DND-41 (cell line): Measurements from ENCODE around the gene SGMS1.

Source experiments
- ATAC-seq: fragments of 200-7000 bp; cut with Tn5 transposase; 3 replicates; pipeline ENCODE4 v1.9.1; 2021; ENCODE audit warnings: low read depth; ENCODE audit not compliant: insufficient read depth
- DNase-seq: peaks from one replicate; pipeline ENCODE4 v3.0.0-alpha.2; 2020
- H2AFZ ChIP-seq: 2 replicates; pipeline ENCODE4 v1.6.0; 2012; ENCODE audit warnings: low read depth, low read length
- H3K27ac ChIP-seq: 2 replicates; pipeline ENCODE4 v1.5.1; 2012; ENCODE audit warnings: low read length, inconsistent platforms
- H3K27me3 ChIP-seq: fragments of 200-600 bp; sonication (generic); 2 replicates; pipeline ENCODE4 v1.6.0; 2012; ENCODE audit warnings: low read length, mild to moderate bottlenecking, inconsistent platforms; ENCODE audit not compliant: insufficient read depth, poor library complexity
- H3K36me3 ChIP-seq: 2 replicates; pipeline ENCODE4 v1.5.1; 2012; ENCODE audit warnings: low read length, inconsistent platforms; ENCODE audit not compliant: insufficient read depth
- H3K4me1 ChIP-seq: 2 replicates; pipeline ENCODE4 v1.5.1; 2012; ENCODE audit warnings: mild to moderate bottlenecking, low read length; ENCODE audit not compliant: insufficient read depth
- H3K4me2 ChIP-seq: 2 replicates; pipeline ENCODE4 v1.6.0; 2012; ENCODE audit warnings: mild to moderate bottlenecking, moderate library complexity, low read length, inconsistent platforms; ENCODE audit not compliant: insufficient read depth
- H3K4me3 ChIP-seq, 2 experiments: fragments of 200-600 bp in 1 of 2; shearing (Covaris generic) in 1 of 2; 2 replicates each; pipeline ENCODE4 v1.5.1; 2012 to 2016; ENCODE audit warnings: inconsistent platforms in 2 of 2, low read length in 2 of 2, mild to moderate bottlenecking in 2 of 2, low read depth in 1 of 2, moderate library complexity in 1 of 2
- H3K79me2 ChIP-seq: 2 replicates; pipeline ENCODE4 v1.6.0; 2012; ENCODE audit warnings: low read length, inconsistent platforms; ENCODE audit not compliant: insufficient read depth
- H3K9ac ChIP-seq: 2 replicates; pipeline ENCODE4 v1.6.0; 2012; ENCODE audit warnings: low read depth, mild to moderate bottlenecking, inconsistent platforms, low read length, moderate library complexity
- H3K9me3 ChIP-seq: 2 replicates; pipeline ENCODE4 v1.5.1; 2012; ENCODE audit warnings: low read length, moderate library complexity, mild to moderate bottlenecking, inconsistent platforms; ENCODE audit not compliant: insufficient read depth, severe bottlenecking
- H4K20me1 ChIP-seq: 2 replicates; pipeline ENCODE4 v1.6.0; 2012; ENCODE audit warnings: low read length; ENCODE audit not compliant: insufficient read depth
- CTCF ChIP-seq: IDR thresholded peaks from 2 replicates; pipeline ENCODE4 v1.5.1; 2012; ENCODE audit warnings: borderline replicate concordance, low read length, moderate library complexity, mild to moderate bottlenecking; ENCODE audit not compliant: poor library complexity, severe bottlenecking; ENCODE audit errors: extremely low read depth
- EZH2 ChIP-seq: IDR thresholded peaks from 3 replicates; pipeline ENCODE4 v1.6.1; 2012; ENCODE audit warnings: borderline replicate concordance, low read depth, mild to moderate bottlenecking, moderate library complexity, low read length, inconsistent platforms; ENCODE audit not compliant: severe bottlenecking

Gene SGMS1

GRCh38 chr10:50421026-50421719, 202.6 kb downstream of the SGMS1 start:
- H3K27ac ChIP-seq = no peak overlapping the region
- H3K4me2 ChIP-seq = no peak overlapping the region
- no peaks in the 10 kb centered on the region for H3K4me1 ChIP-seq
- no peaks in the 10 kb centered on the region for H4K20me1 ChIP-seq
- H3K9ac ChIP-seq = no peak overlapping the region
- no peaks in the 10 kb centered on the region for H3K79me2 ChIP-seq
- DNase-seq (peak; percentile 9), ATAC-seq (no peak)
- H2AFZ ChIP-seq = no peak overlapping the region
- no peaks in the 10 kb centered on the region for H3K9me3 ChIP-seq
- no peak for TF ChIP-seq EZH2
- peak; percentile 56 for TF ChIP-seq CTCF
- H3K36me3 ChIP-seq = no peaks in the 10 kb centered on the region
- no peaks in the 10 kb centered on the region for H3K27me3 ChIP-seq
- H3K4me3 ChIP-seq = no peak overlapping the region

GRCh38 chr10:50420196-50420595, 203.6 kb downstream of the SGMS1 start:
- no peak for ATAC-seq
- no peaks in the 10 kb centered on the region for H3K9me3 ChIP-seq
- H3K9ac ChIP-seq = no peak overlapping the region
- H2AFZ ChIP-seq = no peak overlapping the region
- H3K27ac ChIP-seq = no peak overlapping the region
- TF ChIP-seq EZH2 = no peak
- H3K4me2 ChIP-seq = no peak overlapping the region
- no peaks in the 10 kb centered on the region for H4K20me1 ChIP-seq
- DNase-seq = no peak
- no peaks in the 10 kb centered on the region for H3K79me2 ChIP-seq
- no peaks in the 10 kb centered on the region for H3K27me3 ChIP-seq
- no peaks in the 10 kb centered on the region for H3K4me1 ChIP-seq
- no peaks in the 10 kb centered on the region for H3K36me3 ChIP-seq
- no peak overlapping the region for H3K4me3 ChIP-seq

- DNase-seq (no peak), ATAC-seq (no peak)
- Histone ChIP-seq H3K4me1 (no peaks in the 10 kb centered on the region), H3K79me2 (no peaks in the 10 kb centered on the region), H3K4me3 (no peak overlapping the region), H3K4me2 (no peak overlapping the region), H2AFZ (no peak overlapping the region), H3K9ac (no peak overlapping the region), H3K27me3 (no peaks in the 10 kb centered on the region), H3K9me3 (no peaks in the 10 kb centered on the region), H3K36me3 (no peaks in the 10 kb centered on the region), H3K27ac (no peak overlapping the region), H4K20me1 (no peaks in the 10 kb centered on the region)
- TF ChIP-seq CTCF (no peak), EZH2 (no peak)
Observed at GRCh38 chr10:50419756-50420155, 204.0 kb downstream of the SGMS1 start.

- Histone ChIP-seq H3K4me2 (no peak overlapping the region), H3K27ac (no peak overlapping the region), H3K36me3 (no peaks in the 10 kb centered on the region), H2AFZ (no peak overlapping the region), H3K79me2 (no peaks in the 10 kb centered on the region), H3K4me1 (no peaks in the 10 kb centered on the region), H3K27me3 (no peaks in the 10 kb centered on the region), H3K4me3 (no peak overlapping the region), H3K9me3 (no peaks in the 10 kb centered on the region), H4K20me1 (no peaks in the 10 kb centered on the region), H3K9ac (no peak overlapping the region)
- DNase-seq (no peak), ATAC-seq (no peak)
- TF ChIP-seq CTCF = no peak
- no peak for TF ChIP-seq EZH2
Observed at GRCh38 chr10:50419091-50419490, 204.7 kb downstream of the SGMS1 start.
